ENCODE results near the gene SERGEF.

DNA sequence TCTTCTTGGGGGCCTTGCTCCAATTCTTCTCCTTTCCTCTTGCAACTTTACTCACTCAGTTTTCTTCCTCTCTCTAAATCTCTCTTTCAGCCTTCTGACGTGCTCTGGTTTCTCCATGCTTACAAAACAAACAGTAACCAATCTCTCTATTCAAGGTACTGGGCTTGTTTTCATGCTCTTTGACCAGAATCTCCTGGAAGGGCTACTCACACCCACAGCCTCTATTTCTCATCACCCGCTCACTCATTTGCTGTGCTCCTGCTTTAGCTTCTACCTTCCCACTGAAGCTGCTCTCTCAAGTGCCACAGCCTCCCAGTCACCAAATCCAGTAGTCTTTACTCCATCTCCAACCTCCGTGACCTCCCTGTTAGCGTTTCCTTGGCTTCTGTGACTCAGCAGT lies 60.4 kb downstream of the SERGEF start:
- no peak for TF ChIP-seq BHLHE40 (IDR thresholded peaks at IDR 0.05; ENCODE audit: low read depth, low read length)
- TF ChIP-seq RFX5 (IDR thresholded peaks at IDR 0.05; ENCODE audit: low read depth, low read length) = no peak
- TF ChIP-seq, protein P1, sequence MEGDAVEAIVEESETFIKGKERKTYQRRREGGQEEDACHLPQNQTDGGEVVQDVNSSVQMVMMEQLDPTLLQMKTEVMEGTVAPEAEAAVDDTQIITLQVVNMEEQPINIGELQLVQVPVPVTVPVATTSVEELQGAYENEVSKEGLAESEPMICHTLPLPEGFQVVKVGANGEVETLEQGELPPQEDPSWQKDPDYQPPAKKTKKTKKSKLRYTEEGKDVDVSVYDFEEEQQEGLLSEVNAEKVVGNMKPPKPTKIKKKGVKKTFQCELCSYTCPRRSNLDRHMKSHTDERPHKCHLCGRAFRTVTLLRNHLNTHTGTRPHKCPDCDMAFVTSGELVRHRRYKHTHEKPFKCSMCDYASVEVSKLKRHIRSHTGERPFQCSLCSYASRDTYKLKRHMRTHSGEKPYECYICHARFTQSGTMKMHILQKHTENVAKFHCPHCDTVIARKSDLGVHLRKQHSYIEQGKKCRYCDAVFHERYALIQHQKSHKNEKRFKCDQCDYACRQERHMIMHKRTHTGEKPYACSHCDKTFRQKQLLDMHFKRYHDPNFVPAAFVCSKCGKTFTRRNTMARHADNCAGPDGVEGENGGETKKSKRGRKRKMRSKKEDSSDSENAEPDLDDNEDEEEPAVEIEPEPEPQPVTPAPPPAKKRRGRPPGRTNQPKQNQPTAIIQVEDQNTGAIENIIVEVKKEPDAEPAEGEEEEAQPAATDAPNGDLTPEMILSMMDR (conservative IDR thresholded peaks at IDR 0.05; ENCODE audit: low read depth, low read length) = no peak
- TF ChIP-seq SMC3 (IDR thresholded peaks at IDR 0.05; ENCODE audit: low read depth, low read length) = no peak

Measured in IMR-90 (cell line).